GM21723 (cell line): ENCODE measurements around the gene KIF1A.

Source experiments
- ATAC-seq: cut with Tn5 transposase; IDR thresholded peaks from one replicate; pipeline ENCODE4 v1.9.1; 2021; ENCODE audit warnings: mild to moderate bottlenecking, moderate library complexity; ENCODE audit not compliant: unreplicated experiment

The KIF1A gene

DNA sequence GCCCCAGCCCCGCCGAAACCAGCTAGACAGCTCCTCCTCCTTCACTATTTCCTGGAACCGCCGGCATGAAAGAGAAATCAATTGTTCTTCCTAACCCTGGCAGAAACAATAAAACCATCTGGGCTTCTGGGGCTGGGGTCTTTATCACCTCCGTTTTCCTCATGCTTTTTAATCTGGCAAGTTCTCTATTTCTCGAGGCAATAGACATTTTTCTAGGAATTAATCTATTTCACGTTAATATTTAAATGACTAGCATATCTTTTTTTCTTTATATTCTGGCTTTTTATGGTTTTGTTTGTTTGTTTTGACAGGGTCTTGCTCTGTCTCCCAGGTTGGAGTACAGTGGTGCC lies 1.4 kb upstream of the KIF1A start:
- ATAC-seq: no peak

GRCh38 chr2:240820607-240821428 lies 799 bp upstream of the KIF1A start:
- no peak for ATAC-seq

DNA sequence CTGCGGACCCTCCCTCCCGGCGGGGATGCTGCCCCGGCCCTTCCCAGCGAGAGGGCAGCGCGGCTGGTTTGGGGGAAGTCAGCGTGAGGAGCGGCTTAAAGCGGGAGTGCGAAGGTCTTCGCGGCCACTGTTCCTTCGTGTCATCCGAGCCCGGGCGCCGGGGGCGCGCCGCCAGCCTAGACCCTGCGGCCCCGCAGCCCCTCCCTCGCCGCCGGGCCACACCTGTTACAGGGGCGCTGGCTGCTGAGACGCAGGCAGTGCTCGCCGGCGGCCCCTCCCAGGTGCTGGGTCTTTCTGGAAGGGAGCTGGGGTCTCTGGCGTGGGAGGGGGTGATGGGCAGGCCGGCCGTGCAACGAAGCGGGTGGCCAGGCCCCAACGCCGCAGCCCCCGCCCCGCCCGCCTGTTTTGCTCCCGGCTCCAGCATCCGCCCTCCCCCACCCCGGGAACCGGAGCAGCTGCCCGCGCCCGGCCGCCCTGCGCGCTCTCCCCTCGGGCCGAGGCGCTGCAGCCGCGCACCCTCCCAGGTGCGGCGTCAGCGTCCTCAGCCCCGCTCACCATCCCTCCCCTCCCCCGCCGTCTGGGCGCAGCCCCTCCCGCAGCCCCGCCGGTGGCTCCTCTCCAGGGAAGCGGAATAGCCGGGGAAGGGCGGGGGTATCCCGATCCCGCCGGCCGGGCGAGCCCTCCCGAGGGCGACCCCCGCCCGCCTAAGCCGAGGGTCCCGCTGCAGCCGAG lies 727 bp downstream of the KIF1A start:
- no peak for ATAC-seq

DNA sequence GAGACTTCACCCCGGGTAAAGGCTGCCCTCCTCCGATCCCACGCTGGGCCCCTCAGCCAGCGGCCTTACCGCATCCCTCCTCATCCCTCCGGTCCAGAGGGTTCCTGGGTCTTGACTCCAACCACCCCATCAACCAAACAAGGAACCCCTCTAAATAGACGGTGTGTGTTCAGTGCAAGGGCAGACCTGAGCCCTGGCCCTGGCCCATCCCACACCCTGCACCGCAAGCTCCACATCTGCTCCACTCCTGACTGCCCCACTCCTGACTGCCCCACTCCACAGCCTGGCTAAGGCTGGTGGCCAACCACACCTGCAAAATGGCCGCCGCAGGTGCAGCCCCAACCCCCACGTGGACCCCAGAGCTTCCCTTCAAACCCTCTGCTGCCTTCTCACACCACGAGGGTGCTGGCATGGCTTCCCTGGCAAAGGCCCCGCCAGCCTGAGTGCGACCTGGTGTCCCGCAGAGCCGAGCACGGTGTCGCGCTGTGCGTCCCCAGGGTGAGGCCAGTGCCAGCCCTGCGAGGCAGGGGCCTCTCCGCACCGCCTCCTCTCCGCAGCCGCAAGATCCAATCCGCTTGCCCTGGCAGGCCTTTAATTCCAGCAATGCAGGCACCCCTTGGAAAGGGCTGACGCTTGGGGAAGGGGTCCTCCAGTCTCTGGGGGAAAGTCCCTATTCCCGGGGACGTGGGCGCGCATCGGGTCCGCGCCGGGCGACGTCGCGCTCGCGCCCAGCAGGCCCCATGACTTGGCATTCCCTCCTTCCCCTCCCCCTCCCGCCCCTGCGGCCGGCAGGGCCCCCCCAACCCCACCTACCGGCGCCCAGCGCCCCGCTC lies 1.5 kb downstream of the KIF1A start:
- no peak for ATAC-seq

GRCh38 chr2:240817496-240818292 lies 2.3 kb downstream of the KIF1A start:
- no peak for ATAC-seq

DNA sequence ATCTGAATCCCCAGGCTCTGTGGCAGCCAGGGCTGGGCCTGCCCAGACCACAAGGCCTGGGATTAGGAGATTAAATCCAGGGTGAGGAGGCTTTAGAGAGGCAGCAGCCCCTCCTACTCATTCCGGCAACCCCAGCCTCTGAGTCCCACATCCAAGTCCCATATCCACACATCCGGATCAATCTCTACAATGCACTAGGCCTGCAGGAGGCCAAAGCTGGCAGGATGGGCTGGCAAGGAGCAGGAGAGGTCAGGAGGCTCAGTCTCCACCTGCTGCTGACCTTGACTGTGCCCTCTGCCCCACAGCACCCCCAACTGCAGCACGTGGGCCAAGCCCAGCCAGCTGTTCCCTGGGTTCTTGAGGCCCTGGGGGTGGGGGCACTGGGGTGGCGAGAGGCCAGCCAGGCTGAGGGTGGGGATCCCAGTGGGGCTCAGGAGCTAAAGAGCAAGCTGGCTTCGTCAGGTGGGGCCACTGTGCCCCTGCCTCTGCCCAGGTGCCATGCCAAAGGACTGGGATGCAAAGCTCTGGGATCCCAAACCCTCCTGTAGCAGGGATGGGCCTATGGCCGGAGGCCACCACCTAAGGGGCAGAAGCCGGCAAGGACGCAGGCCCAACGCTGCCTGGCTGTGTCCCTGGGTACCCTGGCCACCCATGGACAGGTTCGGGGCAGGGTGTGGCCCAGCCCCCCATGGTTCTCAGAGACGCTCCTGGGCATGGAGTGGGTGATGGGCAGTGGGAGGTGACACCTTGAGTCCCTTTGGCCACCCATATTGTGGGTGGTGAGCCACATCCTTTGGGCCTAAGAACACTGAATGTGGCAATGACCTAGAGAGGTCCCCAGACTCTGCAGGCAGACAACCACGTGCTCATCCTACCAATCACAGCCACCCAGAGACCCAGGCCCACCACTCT lies 3.2 kb downstream of the KIF1A start:
- ATAC-seq: no peak

DNA sequence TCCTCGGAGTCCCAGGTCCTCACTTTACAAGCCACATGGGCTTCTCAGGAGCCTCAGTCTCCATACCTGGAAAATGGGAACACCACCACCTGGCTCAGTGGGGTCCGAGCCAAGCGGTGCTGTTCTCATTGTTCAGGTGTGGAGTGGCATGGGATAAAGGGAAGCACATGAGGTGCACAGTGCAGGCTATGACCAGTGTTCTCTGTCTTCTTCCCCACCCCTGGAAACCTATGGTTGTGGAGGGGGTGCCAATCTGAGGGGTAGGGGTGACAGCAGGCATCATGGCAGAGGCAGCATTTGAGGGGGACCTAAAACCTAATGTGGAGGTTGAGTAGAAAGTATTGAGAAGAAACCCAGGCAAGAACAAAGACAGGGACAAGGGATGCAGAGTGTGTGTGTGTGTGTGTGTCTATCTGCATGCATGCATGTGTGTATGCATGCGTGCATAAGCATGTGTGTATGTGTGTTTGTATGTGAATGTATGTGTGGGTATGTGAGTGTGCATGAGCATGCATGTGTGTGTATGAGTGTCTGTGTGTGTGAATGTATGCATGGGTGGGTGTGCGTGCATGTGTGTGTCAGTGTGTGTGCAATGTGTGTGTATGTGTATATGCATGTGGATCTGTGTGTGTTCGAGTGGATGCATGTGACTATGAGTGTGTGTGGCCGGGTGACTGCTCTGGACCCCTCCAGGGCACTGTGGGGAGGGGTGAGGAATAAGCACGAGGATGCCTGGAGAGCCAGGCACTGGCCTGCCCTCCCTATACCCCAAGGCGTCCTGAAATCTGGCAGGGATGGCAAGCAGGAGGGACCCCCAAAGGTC lies 4.0 kb downstream of the KIF1A start:
- ATAC-seq: no peak

GRCh38 chr2:240814946-240815760 lies 4.9 kb downstream of the KIF1A start:
- no peak for ATAC-seq

- no peak for ATAC-seq
These were observed 5.7 kb downstream of the KIF1A start for GRCh38 chr2:240814280-240814679.

DNA sequence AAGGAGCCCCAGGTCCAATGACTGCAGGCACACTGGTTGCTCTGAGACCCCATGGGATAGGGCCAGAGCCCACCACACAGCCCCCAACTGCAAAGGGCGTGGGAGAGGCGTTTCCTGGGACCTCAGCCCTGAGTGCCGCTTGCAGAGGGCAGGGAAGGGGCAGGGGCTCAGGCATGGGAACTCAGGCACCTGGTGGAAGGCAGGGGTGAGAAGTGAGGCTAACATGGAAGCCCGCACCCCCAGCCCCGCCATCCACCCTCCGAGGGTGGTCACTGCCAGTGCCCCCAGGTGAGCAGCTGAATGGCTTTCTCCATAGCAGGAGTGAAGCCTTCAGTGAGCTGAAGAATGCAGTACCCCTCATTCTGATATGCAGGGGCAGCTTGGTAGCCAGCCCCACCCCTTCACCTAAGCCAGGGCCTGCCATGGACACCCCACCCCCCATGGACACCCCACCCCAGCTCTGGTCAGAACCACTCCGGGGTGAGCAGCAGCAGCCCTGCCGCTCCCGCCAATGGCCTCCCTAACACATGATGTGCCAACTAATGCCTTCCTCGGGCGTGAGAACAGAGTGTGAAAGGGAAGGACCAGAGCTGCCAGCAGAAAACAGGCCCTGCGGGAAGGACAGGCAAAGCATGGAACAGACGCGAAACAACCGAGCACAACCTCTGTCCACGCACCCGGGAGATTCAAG lies 6.6 kb downstream of the KIF1A start:
- ATAC-seq: no peak

GRCh38 chr2:240812721-240813120 lies 7.3 kb downstream of the KIF1A start:
- ATAC-seq: no peak

- no peak for ATAC-seq
These were observed 7.7 kb downstream of the KIF1A start for GRCh38 chr2:240812301-240812680.

DNA sequence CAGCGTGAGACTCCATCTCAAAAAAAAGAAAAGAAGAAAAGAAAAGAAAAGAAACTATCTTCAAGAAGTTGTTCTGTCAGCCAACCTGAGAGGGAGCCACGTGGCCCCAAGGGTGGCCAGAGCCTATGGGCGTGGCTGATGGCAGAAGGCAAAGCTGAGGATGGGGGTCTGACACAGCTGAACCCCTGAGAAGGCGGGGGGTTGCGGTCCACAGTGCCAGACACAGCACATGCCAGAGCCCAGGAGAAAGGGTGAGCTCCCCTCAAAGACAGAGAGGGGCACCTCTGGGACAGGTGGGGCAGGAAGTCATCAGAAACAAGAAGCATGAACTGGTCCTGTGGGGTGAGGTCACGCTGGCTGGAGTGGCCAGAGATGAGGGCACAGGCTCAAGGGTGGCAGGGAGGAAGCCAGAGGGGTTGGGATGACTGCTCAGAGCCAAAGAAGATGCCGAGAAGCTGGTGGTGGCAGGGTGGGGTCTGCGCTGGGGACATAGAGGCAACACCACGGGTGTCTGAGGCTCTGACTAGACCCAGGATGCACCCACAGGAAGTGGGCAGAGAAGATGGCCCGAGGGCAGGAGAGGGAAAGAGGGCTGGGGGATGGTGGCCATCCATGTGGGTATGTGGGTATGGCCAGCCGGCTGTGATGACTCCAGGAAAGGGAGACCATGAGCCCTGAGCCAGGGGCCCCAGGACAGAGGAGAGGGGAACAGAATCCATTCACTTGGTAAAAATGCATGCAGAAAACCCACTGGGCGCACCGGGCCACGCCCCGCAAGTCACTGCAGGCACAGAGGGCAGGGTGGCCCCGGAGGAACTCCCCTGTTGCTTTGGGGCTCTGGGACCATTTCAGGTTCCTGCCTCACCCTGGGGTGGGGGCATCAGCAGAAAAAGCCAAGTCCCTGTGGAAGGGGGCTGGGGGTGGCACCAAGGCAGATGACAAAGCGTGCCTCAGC lies 8.4 kb downstream of the KIF1A start:
- ATAC-seq: no peak

GRCh38 chr2:240810621-240811020 lies 9.4 kb downstream of the KIF1A start:
- ATAC-seq: no peak

- no peak for ATAC-seq
These were observed 9.8 kb downstream of the KIF1A start for GRCh38 chr2:240810199-240810598.

DNA sequence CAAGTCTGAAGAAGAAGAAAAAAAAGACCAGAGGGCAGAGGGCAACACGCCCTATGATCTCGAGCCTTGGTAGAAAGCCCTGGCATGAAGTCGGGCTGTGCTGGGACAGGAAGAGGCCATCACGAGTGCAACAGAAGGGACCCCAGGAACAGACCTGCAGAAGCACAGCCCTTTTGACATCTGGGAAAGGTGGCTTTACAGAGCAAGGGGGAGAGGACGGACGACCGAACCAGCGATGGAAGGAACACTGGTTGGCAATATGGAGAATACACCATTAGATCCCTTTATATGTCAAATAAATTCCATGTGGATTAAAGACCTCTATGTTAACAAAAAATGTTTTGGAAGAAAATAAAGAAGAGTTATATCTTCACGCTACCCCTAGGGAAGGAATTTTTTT lies 10.7 kb downstream of the KIF1A start:
- ATAC-seq: no peak
